LNCAP (cell line): ENCODE data around the gene RPH3AL.

Experiments
- TF ChIP-seq, protein P1 (sequence below): fragments of 450-650 bp; IDR thresholded peaks from 2 replicates; pipeline ENCODE4 v1.5.1; 2017; ENCODE audit warnings: mild to moderate bottlenecking

RPH3AL gene

DNA sequence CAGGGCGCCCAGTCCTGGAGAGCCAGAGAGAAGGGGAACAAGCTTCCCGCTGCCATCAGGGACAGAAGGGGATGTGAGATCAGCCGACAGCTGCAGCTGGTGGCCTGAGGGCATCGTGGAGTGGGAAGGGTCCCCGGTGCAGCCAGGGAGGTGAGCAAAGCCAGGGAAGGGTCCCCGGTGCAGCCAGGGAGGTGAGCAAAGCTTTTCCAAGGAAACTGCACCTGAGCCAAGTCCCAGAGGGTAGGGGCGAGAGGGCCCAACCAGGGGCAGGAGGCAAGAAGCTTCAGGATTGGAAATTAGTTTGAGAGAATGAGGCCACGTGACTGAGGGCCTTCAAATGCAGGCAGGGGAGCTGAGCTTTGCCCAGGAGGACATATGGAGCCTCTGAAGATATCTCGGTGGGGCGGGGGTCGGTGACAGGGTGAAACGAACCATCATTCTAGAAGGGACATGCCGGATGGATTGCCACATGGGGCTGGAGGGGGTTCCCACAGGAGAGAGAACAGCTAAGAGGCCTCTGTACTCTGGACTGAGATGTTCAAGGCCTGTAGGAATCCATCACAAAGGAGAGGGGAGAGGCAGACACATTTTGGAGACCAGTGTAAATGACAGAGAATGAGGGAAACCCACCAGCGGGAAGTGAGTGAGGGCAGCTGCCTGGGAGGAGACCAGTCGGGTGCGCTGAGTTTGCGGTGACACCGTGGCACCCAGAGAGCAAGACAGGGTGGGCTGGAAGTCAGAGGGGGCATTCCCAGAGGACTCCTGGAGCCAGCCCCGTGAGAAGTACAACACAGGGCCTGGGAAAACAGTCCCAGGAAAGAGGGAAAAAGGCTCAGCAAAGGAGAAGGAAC lies 31.4 kb upstream of the RPH3AL start:
- TF ChIP-seq, protein P1, sequence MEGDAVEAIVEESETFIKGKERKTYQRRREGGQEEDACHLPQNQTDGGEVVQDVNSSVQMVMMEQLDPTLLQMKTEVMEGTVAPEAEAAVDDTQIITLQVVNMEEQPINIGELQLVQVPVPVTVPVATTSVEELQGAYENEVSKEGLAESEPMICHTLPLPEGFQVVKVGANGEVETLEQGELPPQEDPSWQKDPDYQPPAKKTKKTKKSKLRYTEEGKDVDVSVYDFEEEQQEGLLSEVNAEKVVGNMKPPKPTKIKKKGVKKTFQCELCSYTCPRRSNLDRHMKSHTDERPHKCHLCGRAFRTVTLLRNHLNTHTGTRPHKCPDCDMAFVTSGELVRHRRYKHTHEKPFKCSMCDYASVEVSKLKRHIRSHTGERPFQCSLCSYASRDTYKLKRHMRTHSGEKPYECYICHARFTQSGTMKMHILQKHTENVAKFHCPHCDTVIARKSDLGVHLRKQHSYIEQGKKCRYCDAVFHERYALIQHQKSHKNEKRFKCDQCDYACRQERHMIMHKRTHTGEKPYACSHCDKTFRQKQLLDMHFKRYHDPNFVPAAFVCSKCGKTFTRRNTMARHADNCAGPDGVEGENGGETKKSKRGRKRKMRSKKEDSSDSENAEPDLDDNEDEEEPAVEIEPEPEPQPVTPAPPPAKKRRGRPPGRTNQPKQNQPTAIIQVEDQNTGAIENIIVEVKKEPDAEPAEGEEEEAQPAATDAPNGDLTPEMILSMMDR = no peak

DNA sequence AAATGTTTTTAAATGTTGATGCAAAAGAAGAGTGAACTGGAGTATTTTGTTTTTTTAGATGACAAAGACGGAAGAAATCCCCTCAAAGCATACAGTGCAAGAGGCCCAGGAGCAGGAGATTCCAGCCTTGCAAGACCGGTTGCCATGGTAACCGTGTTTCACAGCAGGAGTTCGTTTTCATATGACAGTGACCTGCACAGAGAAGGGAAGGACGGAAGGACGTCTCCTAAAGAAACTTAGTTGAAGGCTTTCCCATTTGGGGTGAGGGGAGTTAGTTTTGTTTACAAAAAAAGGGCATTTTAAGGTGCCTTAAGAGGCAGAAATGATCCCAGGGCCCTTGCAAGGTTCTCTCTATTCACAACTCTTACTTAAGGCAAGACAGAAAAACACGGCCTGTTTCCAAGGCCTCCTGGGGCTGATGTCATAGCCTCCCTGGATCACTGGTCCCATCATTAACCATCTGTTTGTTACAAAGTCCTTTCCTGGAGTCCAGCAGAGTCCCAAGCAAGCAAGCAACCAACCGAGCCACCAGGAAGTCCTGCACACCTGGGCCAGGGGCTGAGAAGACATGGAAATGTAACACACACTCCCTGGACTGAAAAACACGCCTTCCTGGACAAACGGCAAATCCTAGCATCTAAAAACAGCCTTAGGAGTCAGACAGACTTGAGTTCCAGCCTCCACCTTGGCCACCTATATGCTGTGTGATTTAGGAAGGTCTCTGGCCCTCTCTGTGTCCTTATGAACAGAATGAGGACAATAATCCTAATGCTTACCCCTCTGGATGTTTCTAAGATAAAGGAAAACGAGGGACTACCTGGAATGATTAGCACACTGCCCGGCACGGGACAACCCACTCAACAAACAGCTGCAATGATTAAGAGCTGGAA lies 30.3 kb upstream of the RPH3AL start:
- TF ChIP-seq, protein P1 = no peak

DNA sequence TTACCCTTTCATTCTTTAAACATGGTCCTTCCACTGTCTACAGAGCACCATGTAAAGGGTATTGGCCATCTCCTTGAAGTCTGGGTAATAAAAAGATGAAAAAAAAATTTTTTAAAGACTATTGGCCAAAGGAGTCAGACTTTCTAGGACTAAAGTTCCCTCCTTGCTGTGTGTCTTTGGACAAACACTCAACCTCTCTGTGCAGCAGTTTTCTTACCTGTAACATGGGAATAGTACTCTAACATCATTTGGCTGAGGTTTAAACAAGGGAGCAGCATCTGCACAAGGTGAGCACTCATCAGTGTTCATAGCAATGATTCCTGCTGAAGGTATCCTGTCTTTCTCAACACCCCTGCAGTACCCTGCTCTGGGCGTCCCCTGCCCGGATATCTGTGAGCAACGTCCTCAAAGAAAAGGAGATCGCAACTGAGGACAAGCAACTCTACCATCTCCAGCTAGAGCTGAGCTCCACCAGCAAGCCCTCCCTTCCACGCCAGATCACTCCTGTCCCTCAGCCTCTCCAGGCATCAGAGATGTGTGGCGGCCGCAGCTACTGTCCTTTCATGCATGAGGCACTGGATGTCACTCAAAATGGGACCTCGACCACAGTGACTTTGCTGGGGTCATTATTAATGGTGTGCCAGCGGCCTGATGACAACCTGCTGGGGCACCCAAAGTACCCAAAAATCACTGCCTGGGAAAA lies 29.5 kb upstream of the RPH3AL start:
- TF ChIP-seq, protein P1 = no peak

DNA sequence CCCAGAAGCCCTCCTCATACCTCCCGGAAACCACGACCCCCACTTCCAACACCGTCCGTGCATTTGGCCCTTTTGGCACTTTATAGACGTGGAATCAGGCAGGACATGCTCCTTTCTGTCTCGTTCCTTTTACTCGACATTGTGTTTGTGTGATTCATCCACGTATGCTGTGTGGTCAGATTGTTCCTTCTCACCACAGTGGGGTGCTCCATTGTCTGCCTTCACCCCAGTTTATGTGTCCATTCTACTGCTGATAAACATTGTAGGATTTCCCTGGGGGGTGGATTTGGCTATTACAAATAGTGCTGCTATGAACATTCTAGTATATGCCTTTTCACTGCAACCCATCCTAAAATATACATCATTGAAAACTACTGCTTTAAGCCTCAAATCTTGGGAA lies 28.9 kb upstream of the RPH3AL start:
- TF ChIP-seq, protein P1 = no peak

DNA sequence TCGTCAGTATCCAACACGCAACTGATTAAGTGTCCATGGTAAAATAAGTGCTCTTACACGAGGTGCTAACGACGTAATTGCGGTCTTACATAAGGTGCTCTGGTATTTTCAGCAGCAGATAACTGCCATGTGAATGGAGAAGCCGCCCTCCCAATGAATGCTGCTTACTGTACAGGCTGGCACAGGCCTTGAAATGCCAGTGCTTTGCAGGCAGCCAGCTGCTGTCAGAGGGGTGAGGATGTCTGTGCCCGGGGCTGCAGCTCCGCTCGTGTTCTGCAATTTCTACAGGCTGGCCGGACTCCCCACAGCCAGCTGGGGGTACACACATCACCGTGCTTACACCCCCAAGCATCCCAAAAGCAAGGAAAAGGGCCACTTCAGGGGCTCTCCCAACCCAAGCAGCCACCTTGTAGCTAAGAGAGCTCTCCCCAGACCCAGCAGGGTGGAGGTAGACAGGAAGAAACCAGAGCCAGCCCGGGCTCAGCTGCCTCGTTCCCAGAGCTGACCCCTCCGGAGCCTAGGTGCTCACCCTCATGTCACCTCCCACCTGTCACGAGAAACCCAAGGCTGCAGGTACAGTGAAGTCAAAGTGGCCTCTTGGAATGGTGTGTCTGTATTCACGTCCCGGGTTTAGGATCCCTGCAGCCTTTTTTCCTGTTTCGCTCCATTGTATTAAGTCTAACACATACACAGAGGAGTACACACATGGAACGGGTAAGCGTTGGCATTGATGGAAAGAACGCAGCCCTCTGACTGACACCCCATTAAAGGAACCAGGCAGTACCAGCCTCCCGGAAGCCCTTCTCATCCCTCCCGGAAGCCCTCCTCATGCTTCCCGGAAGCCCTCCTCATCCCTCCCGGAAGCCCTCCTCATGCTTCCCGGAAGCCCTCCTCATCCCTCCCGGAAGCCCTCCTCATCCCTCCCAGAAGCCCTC lies 27.2 kb upstream of the RPH3AL start:
- TF ChIP-seq, protein P1 = no peak

DNA sequence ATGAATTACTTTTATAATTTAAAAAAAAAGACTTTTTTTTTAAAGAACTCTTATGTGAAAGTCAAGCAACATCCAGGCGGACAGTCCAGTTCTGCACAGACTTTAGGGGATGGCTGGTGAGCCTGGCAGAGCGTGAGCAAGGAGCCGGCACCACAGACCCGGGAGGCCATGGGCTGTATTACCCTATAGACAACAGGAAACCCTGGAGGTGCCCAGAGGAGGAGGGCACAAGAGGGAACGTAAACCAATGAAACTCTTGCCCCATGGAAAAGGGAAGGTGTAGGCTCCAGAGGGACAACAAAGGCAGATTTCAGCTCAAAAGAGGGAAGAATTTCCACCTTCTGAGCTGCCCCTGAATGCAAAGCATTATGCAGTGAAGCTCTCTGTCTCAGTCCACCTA lies 25.5 kb upstream of the RPH3AL start:
- TF ChIP-seq, protein P1 = no peak
